Placental pericyte (primary cell): ENCODE measurements around the gene ZNF138. TPM values are rescaled to one million over a fixed set of nuclear protein-coding genes. Genes with fewer than 3 reads are reported as not detected.

Source experiments
- total RNA-seq: library from RNA; depleted of rRNA; stranded (reverse); fragments of >200 nt; gene quantifications from 2 replicates; pipeline ENCODE4 v1.2.3, GENCODE V29; 2012

The ZNF138 gene
- total RNA-seq: 1.8 and 5.2 TPM in 2 replicates

DNA sequence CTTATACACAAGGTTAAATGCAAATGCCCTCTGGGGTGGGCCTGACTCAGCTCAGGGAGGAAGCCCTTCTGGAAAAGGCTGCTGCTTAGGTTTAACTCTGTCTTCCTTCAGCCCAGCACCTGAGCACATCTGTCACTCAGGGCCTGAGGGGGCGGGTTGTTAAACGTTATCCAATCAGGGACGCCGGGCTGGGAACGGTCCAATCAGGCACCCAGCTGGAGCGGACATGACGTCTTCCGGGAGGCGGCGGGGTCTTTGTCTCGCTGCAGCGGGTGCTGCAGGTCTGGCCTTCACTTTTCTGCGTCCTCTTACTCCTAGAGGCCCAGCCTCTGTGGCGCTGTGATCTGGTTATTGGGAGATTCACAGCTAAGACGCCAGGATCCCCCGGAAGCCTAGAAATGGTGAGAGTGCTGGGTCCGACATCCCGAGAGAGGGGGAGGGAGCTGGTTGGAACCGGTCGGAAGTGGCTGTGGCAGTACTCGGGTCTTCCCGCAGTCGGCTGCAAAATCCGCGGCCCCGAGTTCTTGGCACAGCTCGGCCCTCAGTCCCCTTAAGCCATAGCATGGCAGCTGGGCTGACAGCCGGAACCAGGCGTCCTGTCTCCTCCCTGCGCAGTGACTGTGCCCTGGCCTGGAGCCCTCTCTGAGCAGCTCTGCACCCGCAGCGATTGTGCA is at the start of gene ZNF138:
ZNF138 (plus strand) TSS at position 258 of the 674 bp plus-strand sequence; CDS start at position 399, 141 bp downstream.

Other genes with a start within 250 kb of the ZNF138 start
- gene ZNF680, start 231.4 kb upstream of the ZNF138 start, total RNA-seq: 2.0 and 10.3 TPM in 2 replicates
- 0.66 and 3.4 TPM in 2 replicates for gene ZNF107, start 128.3 kb upstream of the ZNF138 start, total RNA-seq
- 0.88 and 4.6 TPM in 2 replicates for gene ZNF273, start 108.8 kb downstream of the ZNF138 start, total RNA-seq
- 2.0 and 3.9 TPM in 2 replicates for gene ZNF117, start 196.6 kb downstream of the ZNF138 start, total RNA-seq
- gene ERV3-1, start 212.3 kb downstream of the ZNF138 start, total RNA-seq: 5.9 and 10.9 TPM in 2 replicates